Measurements from ENCODE around the gene ISCA2.
"Not testable (repeated sequence)": the region's sequence is repeated elsewhere in the genome, so short reads cannot be mapped to it uniquely, and the experiment has no call there.

The ISCA2 gene

GRCh38 chr14:74531467-74531866, 37.9 kb downstream of the ISCA2 start:
- no peak for DNase-seq

- DNase-seq, result no peak
Observed at GRCh38 chr14:74532246-74532645, 38.7 kb downstream of the ISCA2 start.

GRCh38 chr14:74533576-74533975, 40.0 kb downstream of the ISCA2 start:
- no peak for DNase-seq

- no peak for DNase-seq
Observed at GRCh38 chr14:74535756-74536325, 42.3 kb downstream of the ISCA2 start.

- not testable (repeated sequence) for DNase-seq
Observed at GRCh38 chr14:74536336-74536735, 42.8 kb downstream of the ISCA2 start.

- DNase-seq, result no peak
Observed at GRCh38 chr14:74538411-74539391, 45.1 kb downstream of the ISCA2 start.

GRCh38 chr14:74539503-74539902, 45.9 kb downstream of the ISCA2 start:
- DNase-seq, result no peak

GRCh38 chr14:74541225-74541624, 47.7 kb downstream of the ISCA2 start:
- no peak for DNase-seq

- DNase-seq, result no peak
Observed at GRCh38 chr14:74542056-74542685, 48.6 kb downstream of the ISCA2 start.

GRCh38 chr14:74543771-74544438, 50.3 kb downstream of the ISCA2 start:
- DNase-seq, result no peak

GRCh38 chr14:74545386-74545785, 51.8 kb downstream of the ISCA2 start:
- DNase-seq, result no peak

- no peak for DNase-seq
Observed at GRCh38 chr14:74546416-74546815, 52.9 kb downstream of the ISCA2 start.
